Bronchial smooth muscle cell (primary cell): ENCODE data around the gene HOXA4. TPM values are rescaled to one million over a fixed set of nuclear protein-coding genes. Genes with fewer than 3 reads are reported as not detected.

ENCODE experiments used
- total RNA-seq: library from RNA; depleted of rRNA; stranded (reverse); fragments of >200 nt; gene quantifications from 2 replicates; pipeline ENCODE4 v1.2.1, GENCODE V29; 2014

HOXA4 gene
- 0.34 and 0.47 TPM in 2 replicates for total RNA-seq

DNA sequence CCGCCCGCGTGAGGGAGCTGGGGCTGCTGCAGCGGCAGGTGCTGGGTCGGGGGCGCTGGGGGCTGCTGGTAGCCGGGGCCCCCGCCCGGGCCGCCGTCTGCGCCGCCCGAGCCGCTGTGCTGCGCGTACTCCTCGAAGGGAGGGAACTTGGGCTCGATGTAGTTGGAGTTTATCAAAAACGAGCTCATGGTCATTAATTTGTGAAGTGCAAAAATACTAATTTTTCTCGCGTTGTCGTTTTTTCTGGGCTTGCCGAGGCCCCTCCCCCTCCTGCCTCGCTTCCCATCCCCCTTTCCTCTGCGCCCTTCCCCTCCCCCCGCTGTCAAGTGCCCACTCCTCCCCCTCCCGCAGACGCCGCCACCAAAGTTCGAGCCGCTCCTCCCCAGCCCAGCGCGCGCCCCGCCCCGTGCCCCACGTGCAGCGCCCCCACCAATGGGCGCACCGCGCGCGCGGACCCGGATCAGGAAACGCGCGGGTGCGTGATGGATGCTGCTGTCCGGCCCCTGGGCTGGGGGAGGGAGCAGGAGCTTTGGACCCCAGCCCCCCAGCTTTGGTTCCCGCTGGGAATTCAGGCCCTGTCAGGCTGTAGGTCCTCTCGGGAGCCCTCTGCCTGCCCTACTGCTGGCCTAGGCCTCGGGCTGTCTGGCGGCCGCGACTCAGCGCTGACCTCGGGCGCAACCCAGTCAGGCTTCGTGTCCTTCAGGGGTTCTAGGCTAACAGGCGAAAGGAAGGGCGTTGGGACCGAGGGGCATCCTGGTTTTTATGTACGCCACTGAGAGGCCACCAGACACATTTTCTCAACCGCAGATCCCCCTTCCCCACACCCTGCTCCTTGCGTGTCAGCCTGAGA lies at the start of gene HOXA4:
Gene HOXA4, minus strand, starts transcription at position 218 of the 850 bp plus-strand sequence. Its CDS starts 24 bp downstream, at position 194.

DNA sequence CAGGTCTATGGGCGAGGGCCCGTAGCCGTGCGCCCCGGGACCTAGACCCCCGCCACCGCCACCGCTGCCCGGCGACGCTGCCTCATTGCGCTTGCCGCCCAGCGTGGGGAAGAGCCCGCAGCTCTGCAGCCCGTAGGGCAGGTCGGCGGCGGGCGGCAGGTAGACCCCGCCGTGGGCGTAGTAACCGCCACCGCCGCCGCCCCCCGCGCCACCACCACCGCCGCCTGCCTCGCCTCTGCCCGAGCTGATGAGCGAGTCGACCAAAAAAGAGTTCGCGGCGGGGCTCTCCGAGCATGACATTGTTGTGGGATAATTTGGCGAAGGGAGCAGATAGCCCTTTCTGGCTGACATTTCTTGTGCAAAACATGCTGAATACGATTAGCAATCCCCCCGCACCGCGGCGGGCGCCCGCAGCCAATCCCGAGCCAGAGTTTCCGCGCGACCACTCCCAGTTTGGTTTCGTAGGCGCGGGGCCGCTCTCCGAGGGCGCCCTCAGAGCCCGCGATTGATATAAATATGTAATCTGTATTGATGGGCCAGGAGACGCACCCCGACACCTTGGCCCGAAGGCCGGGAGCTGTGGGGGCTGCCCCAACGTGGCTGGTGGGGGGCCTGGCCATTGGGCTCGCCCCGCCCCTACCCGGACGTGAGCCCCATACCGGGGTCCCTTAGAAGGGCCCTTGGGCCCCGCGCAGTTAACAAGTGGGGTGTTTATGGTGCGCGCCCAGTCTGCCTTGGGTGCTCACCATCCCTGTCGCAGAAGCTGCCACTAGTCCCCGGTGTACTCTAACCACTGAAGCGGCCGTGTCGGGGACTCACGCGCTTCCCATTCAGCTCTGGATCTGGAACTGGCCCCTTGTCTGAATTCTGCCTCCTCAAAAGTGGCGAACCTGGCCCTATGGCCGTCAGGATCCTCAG lies 43.7 kb upstream of the HOXA4 start, which contains the start of gene HOXA10:
Gene HOXA10, minus strand, starts transcription at position 365 of the 918 bp plus-strand sequence. Its CDS starts 14 bp downstream, at position 351.

DNA sequence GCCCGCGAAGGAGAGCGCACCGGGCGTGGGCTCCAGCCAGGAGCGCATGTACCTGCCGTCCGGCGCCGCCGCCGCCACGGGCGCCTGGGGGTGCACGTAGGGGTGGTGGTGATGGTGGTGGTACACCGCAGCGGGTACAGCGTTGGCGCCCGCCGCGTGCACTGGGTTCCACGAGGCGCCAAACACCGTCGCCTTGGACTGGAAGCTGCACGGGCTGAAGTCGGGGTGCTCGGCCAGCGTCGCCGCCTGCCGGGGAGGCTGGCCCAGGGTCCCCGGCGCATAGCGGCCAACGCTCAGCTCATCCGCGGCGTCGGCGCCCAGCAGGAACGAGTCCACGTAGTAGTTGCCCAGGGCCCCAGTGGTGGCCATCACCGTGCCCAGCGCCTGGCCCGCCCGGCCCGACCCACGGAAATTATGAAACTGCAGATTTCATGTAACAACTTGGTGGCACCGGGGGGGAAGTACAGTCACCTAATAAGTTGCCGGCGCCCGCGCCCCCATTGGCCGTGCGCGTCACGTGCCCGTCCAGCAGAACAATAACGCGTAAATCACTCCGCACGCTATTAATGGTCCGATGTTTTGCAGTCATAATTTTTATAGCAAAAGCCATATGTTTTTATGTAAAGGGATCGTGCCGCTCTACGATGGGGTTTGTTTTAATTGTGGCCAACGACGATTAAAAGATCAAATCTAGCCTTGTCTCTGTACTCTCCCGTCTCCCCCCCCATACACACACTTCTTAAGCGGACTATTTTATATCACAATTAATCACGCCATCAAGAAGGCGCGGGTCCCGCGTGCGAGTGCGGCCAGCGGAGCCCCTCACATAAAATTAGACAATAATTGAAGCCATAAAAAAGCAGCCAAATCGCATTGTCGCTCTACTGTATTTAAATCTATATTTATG lies 34.8 kb upstream of the HOXA4 start, which contains the start of gene HOXA9:
Gene HOXA9, minus strand, starts transcription at position 449 of the 907 bp plus-strand sequence. Its CDS starts 80 bp downstream, at position 369.

DNA sequence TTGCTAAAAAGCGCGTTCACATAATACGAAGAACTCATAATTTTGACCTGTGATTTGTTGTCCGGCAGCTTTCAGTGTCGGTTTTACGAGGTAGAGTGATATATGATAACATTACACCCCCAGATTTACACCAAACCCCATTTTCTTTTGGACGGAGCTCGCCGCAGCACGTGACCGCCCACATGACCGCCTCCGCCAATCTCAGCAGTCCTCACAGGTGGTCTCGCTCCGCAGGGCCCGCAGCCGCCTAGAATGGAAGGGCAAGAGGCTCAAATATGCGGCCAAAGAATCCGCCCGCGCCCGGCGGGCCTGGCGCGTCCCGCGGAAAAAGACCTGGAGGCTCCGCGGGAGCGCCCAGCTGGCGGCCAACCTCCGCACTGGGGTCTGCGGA lies 25.9 kb upstream of the HOXA4 start, which contains the start of gene HOXA7:
Gene HOXA7, minus strand, starts transcription at position 168 of the 391 bp plus-strand sequence. Its CDS starts 130 bp downstream, at position 38.

DNA sequence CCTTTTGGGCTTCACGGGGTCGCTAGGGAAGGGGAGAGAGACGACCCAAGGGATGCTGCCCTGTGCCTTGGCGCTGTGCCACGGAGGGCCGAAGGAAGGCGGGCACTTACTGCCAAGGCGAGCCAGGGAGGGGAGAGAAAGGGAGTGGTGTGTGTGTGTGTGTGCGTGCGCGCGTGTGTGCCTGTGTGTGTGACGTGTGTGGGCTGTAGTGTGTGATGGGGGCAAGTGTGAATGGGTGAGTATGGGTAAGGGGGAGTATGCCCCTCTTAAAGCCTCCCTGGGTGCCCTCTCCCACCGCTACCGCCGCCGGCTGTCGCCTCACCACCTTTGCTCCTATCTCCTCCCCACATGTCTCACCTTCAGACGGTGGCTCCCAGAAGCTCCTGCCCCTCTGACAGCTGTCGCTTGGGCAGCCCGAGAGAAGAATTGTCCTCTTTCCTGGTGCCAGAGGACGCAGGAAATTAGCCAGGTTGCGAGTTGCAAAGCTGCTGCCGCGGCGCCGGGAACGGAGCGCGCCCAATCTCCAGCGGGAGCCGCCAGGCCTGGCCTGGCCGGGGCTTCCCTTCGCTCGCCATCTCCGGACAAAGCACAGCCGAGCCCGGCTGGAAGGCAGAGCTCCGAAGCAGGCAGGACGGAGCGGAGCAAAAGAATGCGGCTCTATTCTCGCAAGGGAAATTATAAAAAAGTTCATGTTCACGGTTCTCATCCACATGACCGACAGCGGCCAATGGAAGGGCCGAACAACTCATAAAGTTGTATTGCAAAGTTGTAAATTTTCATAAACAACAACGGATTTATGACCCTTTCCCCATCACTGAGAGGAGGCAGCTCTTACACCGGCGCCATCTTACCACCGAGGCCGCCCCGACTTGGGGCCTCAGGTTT lies 21.6 kb upstream of the HOXA4 start, which contains the start of gene HOXA3:
Gene HOXA3, minus strand, starts transcription at position 653 of the 885 bp plus-strand sequence. CDS start 41,943 bp downstream, outside the sequence.

DNA sequence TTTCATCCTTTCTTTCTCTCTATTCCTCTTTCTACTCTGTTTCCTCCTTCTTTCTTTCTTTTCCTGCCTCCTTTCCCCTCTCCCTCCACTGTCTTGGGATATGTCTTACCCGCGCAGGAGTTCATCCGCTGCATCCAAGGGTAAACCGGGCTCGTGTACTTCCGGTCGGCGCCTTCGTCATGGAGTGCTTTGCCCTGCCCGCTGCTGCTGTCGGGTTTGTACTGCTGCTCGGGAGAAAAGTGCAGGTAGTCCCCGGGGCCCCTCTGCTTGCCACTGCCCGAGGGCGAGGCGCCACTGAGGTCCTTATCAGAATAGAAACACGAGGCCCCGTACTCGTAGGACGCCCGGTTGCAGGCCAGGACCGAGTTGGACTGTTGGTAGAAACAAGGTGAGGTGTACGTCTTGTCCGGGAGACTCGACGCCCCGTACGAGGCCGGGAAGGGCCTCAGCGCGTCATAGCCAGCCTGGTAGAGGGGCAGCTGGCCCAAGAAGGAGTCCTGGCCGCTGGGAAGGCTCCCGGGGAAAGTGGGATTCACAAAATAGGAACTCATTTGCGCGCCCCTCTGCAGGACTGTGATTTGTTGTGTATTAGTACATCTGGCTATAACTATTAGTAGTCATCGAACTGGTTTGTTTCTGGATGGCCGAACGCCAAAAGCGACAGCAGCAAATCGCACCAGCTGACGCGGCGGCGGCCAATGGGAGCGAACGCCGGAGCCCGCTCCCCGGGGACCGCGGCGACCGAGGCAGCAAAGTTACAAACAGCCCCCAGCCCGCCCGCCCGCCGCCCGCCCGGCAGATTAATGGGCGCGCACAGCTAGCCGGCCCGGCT lies 16.9 kb upstream of the HOXA4 start, which contains the start of gene HOXA6:
Gene HOXA6, minus strand, starts transcription at position 576 of the 832 bp plus-strand sequence. Its CDS starts 25 bp downstream, at position 551.

DNA sequence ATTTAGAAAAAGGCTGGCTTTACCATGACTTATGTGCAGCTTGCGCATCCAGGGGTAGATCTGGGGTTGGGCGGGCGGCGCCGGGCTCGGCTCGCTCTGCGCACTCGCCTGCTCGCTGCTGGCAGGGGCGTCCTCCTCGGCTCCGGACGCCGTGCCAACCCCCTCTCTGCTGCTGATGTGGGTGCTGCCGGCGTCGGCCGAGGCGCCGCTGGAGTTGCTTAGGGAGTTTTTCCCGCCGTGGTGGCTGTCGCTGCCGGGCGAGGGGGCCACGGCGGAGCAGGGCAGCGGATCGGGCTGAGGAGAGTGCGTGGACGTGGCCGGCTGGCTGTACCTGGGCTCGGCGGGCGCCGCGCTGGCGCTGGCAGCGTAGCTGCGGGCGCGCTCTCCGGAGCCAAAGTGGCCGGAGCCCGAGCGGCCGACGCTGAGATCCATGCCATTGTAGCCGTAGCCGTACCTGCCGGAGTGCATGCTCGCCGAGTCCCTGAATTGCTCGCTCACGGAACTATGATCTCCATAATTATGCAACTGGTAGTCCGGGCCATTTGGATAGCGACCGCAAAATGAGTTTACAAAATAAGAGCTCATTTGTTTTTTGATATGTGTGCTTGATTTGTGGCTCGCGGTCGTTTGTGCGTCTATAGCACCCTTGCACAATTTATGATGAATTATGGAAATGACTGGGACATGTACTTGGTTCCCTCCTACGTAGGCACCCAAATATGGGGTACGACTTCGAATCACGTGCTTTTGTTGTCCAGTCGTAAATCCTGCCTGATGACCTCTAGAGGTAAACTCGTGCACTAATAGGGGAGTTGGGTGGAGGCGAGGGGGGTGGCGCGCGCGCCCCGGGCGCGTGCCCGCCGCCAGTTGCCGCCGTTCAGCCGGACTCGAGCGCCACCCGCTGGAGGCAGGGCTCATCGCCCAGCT lies 12.7 kb upstream of the HOXA4 start, which contains the start of gene HOXA5:
Gene HOXA5, minus strand, starts transcription at position 659 of the 927 bp plus-strand sequence. Its CDS starts 74 bp downstream, at position 585.

DNA sequence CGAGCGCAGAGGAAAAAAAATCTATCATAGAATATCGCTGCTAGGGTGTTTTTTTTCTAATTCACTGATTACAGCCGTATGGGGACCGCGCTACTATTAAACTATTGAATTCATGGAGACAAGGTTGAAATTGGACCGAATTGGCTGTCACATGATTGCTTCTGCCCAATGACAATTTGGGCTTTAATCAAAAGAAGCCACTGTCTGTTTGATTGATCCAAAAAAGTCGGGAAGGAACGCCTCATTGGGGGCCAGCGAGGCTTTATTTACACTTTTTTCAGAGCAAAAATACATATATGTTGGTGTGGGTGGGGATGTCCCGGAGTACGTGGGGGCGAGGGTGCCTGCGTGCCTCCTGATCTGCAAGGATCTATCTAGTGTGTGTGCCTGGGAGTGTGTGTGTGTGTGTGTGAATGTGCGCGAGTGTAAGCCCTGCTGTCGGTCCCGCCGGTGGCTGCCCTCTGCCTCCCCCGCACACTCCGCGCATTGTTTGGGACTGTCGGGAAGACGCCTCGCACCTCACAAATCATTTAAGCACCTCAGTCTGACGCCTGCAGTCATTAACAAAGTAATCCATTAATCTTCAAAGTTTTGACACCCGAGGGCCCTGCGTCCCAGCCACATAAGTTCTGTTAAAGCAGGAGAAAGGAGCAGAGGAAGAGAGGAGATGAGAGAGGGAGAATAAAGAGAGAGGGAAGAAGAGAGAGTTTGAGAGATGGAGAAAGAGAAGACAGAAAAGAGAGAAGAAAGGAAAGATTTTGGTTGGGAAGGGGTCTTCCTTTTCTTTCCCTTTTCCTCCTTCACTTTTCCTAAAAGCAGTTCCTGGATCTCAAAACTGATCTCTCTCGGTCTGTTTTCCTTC lies 27.7 kb downstream of the HOXA4 start, which contains the start of gene HOXA2:
Gene HOXA2, minus strand, starts transcription at position 103 of the 862 bp plus-strand sequence. CDS start 183 bp downstream, outside the sequence.

DNA sequence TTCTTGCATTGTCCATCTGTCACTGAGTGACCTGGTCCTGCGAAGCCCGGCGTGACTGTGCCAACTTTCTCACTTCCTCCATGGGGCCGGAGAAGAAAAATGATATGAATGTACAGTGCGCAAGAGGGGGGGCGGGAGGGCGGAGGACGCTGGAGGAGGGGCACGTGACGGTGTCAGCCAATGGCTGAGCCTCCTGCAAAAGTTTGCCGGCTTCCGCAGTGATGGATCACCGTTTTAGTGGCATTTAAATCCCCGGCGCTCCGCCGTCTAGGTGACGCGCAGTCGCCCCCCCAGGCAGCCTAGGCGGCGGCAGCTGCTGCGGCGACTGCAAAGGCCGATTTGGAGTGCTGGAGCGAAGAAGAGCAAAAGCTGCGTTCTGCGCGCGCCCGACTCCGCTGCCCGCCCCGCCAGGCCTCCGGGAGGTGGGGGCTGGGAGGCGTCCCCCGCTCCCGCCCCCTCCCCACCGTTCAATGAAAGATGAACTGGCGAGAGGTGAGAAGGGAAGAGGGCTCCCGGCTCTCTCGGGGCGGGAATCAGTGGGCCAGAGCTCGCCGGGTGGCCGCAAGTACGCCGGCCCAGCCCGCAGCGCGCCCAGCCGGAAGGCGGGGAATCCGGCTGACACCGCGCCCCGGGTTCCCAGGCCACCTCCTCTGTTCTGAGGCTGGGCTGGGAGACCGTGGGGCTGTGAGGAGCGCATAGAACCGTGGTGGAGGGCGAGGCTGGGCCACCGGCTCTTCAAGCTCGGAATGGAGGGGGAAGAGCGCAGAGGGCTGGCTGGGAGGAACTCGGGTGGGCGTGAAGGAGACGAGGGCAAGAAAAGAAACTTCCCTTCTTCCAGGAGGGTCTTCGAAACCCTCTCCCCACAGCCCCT lies 34.4 kb downstream of the HOXA4 start, which contains the start of gene HOXA1:
Gene HOXA1, minus strand, starts transcription at position 104 of the 871 bp plus-strand sequence. Its CDS starts 88 bp downstream, at position 16.

Other genes starting within 250 kb of the HOXA4 start
- gene HOXA1, start 34.8 kb downstream of the HOXA4 start, total RNA-seq, result 0.17 and 0.63 TPM in 2 replicates
- 0.43 and 1.3 TPM in 2 replicates for gene HOXA2, start 28.1 kb downstream of the HOXA4 start, total RNA-seq
- gene HOXA5, start 12.9 kb upstream of the HOXA4 start, total RNA-seq, result 10.3 and 26.0 TPM in 2 replicates
- gene HOXA6, start 17.0 kb upstream of the HOXA4 start, total RNA-seq, result 0.09 and 0.16 TPM in 2 replicates
- gene HOXA3, start 21.8 kb upstream of the HOXA4 start, total RNA-seq, result 1.3 and 2.4 TPM in 2 replicates
- gene HOXA7, start 25.9 kb upstream of the HOXA4 start, total RNA-seq, result under 0.01 TPM in 1 of 2 replicates, not detected in the other
- not detected in 2 replicates for gene HOXA9, start 34.8 kb upstream of the HOXA4 start, total RNA-seq
- under 0.01 TPM in 1 of 2 replicates, not detected in the other for gene HOXA10, start 43.6 kb upstream of the HOXA4 start, total RNA-seq
- 0.16 TPM in 1 of 2 replicates, not detected in the other for gene HOXA11, start 54.5 kb upstream of the HOXA4 start, total RNA-seq
- gene HOXA13, start 69.3 kb upstream of the HOXA4 start, total RNA-seq, result not detected in 2 replicates
- not detected in 2 replicates for gene EVX1, start 112.0 kb upstream of the HOXA4 start, total RNA-seq